GM18867 (cell line): ENCODE results near the gene KLHL5.

Experiments used
- ATAC-seq: cut with Tn5 transposase; IDR thresholded peaks from one replicate; pipeline ENCODE4 v1.9.1; 2021; ENCODE audit warnings: mild to moderate bottlenecking, moderate library complexity; ENCODE audit not compliant: unreplicated experiment

Gene KLHL5

GRCh38 chr4:39170301-39170700 lies 108.3 kb downstream of the KLHL5 start:
- no peak for ATAC-seq
